ENCODE measurements around the gene NOTUM. TPM values are rescaled to one million over a fixed set of nuclear protein-coding genes. Genes with fewer than 3 reads are reported as not detected.

NOTUM gene
- total RNA-seq, 1 donor from 2014 or later, result not detected

- peak; percentile 37 for DNase-seq
Measured at GRCh38 chr17:81909966-81910839, 50.8 kb downstream of the NOTUM start.

- no peak for DNase-seq
Measured at GRCh38 chr17:81909231-81909630, 51.8 kb downstream of the NOTUM start.

GRCh38 chr17:81908793-81909192 lies 52.2 kb downstream of the NOTUM start:
- DNase-seq, result no peak

GRCh38 chr17:81907219-81908145 lies 53.5 kb downstream of the NOTUM start:
- DNase-seq, result no peak

- no peak for DNase-seq
Measured at GRCh38 chr17:81906476-81907218, 54.3 kb downstream of the NOTUM start.

GRCh38 chr17:81905993-81906392 lies 55.0 kb downstream of the NOTUM start:
- no peak for DNase-seq

- DNase-seq, result no peak
Measured at GRCh38 chr17:81905424-81905875, 55.5 kb downstream of the NOTUM start.

- no peak for DNase-seq
Measured at GRCh38 chr17:81904600-81905423, 56.2 kb downstream of the NOTUM start.

GRCh38 chr17:81903896-81904599 lies 56.9 kb downstream of the NOTUM start:
- DNase-seq, result no peak

GRCh38 chr17:81903415-81903831 lies 57.6 kb downstream of the NOTUM start:
- DNase-seq, result no peak

GRCh38 chr17:81902653-81903414 lies 58.2 kb downstream of the NOTUM start:
- DNase-seq, result no peak

Other genes starting within 250 kb of the NOTUM start
- gene SLC25A10, start 248.9 kb downstream of the NOTUM start, total RNA-seq, result 11.4 and 28.4 TPM in 2 replicates
- gene GCGR, start 157.0 kb downstream of the NOTUM start, total RNA-seq, result 0.17 TPM in 1 of 2 replicates, not detected in the other
- gene MCRIP1, start 127.9 kb downstream of the NOTUM start, total RNA-seq, result 79.9 and 138 TPM in 2 replicates
- gene PPP1R27, start 126.1 kb downstream of the NOTUM start, total RNA-seq, result not detected in 2 replicates
- 1,052 and 1,490 TPM in 2 replicates for gene P4HB, start 100.7 kb downstream of the NOTUM start, total RNA-seq
- gene ARHGDIA, start 89.8 kb downstream of the NOTUM start, total RNA-seq, result 195 and 495 TPM in 2 replicates
- 172 and 224 TPM in 2 replicates for gene ALYREF, start 69.6 kb downstream of the NOTUM start, total RNA-seq
- gene ANAPC11, start 69.5 kb downstream of the NOTUM start, total RNA-seq, result 79.9 and 128 TPM in 2 replicates
- gene NPB, start 58.9 kb downstream of the NOTUM start, total RNA-seq, result 0.28 TPM in 1 of 2 replicates, not detected in the other
- gene PCYT2, start 49.8 kb downstream of the NOTUM start, total RNA-seq, result 41.0 and 80.1 TPM in 2 replicates
- gene SIRT7, start 43.0 kb downstream of the NOTUM start, total RNA-seq, result 17.3 and 21.1 TPM in 2 replicates
- gene MAFG, start 33.5 kb downstream of the NOTUM start, total RNA-seq, result 19.7 and 22.4 TPM in 2 replicates
- 59.4 and 97.8 TPM in 2 replicates for gene PYCR1, start 23.9 kb downstream of the NOTUM start, total RNA-seq
- not detected in 2 replicates for gene MYADML2, start 14.0 kb downstream of the NOTUM start, total RNA-seq
- gene ASPSCR1, start 16.4 kb upstream of the NOTUM start, total RNA-seq, result 18.3 and 20.1 TPM in 2 replicates
- gene CENPX, start 61.7 kb upstream of the NOTUM start, total RNA-seq, result 27.0 and 33.0 TPM in 2 replicates
- 15.1 and 23.3 TPM in 2 replicates for gene LRRC45, start 62.1 kb upstream of the NOTUM start, total RNA-seq
- 9.0 and 14.0 TPM in 2 replicates for gene RAC3, start 70.5 kb upstream of the NOTUM start, total RNA-seq
- 56.8 and 63.8 TPM in 2 replicates for gene DCXR, start 76.5 kb upstream of the NOTUM start, total RNA-seq
- gene RFNG, start 90.6 kb upstream of the NOTUM start, total RNA-seq, result 22.6 and 34.9 TPM in 2 replicates
- 84.2 and 112 TPM in 2 replicates for gene GPS1, start 90.7 kb upstream of the NOTUM start, total RNA-seq
- gene DUS1L, start 104.6 kb upstream of the NOTUM start, total RNA-seq, result 72.5 and 72.7 TPM in 2 replicates
- gene FASN, start 137.0 kb upstream of the NOTUM start, total RNA-seq, result 51.1 and 216 TPM in 2 replicates

Measured in dermis blood vessel endothelial cell (primary cell).